CD8-positive, alpha-beta memory T cell (primary cell): Measurements from ENCODE around the gene CPEB1. TPM values are rescaled to one million over a fixed set of nuclear protein-coding genes. Genes with fewer than 3 reads are reported as not detected.
A peak's percentile ranks its signal among the peaks of the same experiment; 100 is the strongest.

Experiments used
- CTCF ChIA-PET: fragments of 350-600 bp; sonication (Branson Sonifier 250); formaldehyde crosslinking; loops from one replicate; lab custom pipeline; 2021; ENCODE audit warnings: antibody characterized with exemption; lab: Charles Lee
- POLR2A ChIA-PET: fragments of 350-600 bp; sonication (Branson Sonifier 250); formaldehyde crosslinking; loops from one replicate; lab custom pipeline; 2021; ENCODE audit warnings: antibody characterized with exemption; lab: Charles Lee
- DNase-seq, 5 donors: peaks; one replicate each; pipeline versions ENCODE4 v3.0.0 to v3.0.0-alpha.2; 2020 to 2022; ENCODE audit warnings: mixed read lengths in 1 of 5
- H3K27ac ChIP-seq: one replicate; pipeline ENCODE4 v1.7.0; 2013; ENCODE audit warnings: low read depth, mild to moderate bottlenecking, low read length, moderate library complexity
- H3K27me3 ChIP-seq: 2 replicates; pipeline ENCODE4 v1.7.0; 2013; ENCODE audit warnings: low read length, mild to moderate bottlenecking; ENCODE audit not compliant: insufficient read depth, poor library complexity, severe bottlenecking
- H3K36me3 ChIP-seq: 2 replicates; pipeline ENCODE4 v1.7.0; 2013; ENCODE audit warnings: mild to moderate bottlenecking, low read length, moderate library complexity; ENCODE audit not compliant: insufficient read depth
- H3K4me1 ChIP-seq: 2 replicates; pipeline ENCODE4 v1.7.0; 2013; ENCODE audit warnings: mild to moderate bottlenecking, low read length, moderate library complexity; ENCODE audit not compliant: insufficient read depth
- H3K4me3 ChIP-seq: 2 replicates; pipeline ENCODE4 v1.7.0; 2013; ENCODE audit warnings: mild to moderate bottlenecking, low read length
- H3K9me3 ChIP-seq: 2 replicates; pipeline ENCODE4 v1.7.0; 2013; ENCODE audit warnings: mild to moderate bottlenecking, low read length
- H3K27ac Mint-ChIP-seq, 8 donors: one replicate each; pipeline ENCODE4 v1.8.0; 2020 to 2021; ENCODE audit warnings: mixed read lengths in 8 of 8, mild to moderate bottlenecking in 6 of 8, inconsistent platforms in 3 of 8, moderate library complexity in 3 of 8
- H3K27me3 Mint-ChIP-seq, 2 donors: one replicate each; pipeline ENCODE4 v1.8.0; 2020 to 2021; ENCODE audit warnings: mixed read lengths in 2 of 2, mild to moderate bottlenecking in 1 of 2, moderate library complexity in 1 of 2
- H3K36me3 Mint-ChIP-seq, 3 donors: one replicate each; pipeline ENCODE4 v1.8.0; 2020 to 2021; ENCODE audit warnings: mixed read lengths in 3 of 3, inconsistent platforms in 1 of 3, mild to moderate bottlenecking in 1 of 3
- H3K4me1 Mint-ChIP-seq, 3 donors: one replicate each; pipeline ENCODE4 v1.8.0; 2020 to 2021; ENCODE audit warnings: mixed read lengths in 3 of 3, inconsistent platforms in 1 of 3, mild to moderate bottlenecking in 1 of 3
- H3K4me3 Mint-ChIP-seq, 7 donors: one replicate each; pipeline ENCODE4 v1.8.0; 2020 to 2021; ENCODE audit warnings: mixed read lengths in 7 of 7, mild to moderate bottlenecking in 6 of 7, moderate library complexity in 4 of 7, inconsistent platforms in 2 of 7
- H3K9me3 Mint-ChIP-seq, 5 donors: one replicate each; pipeline ENCODE4 v1.8.0; 2020 to 2022; ENCODE audit warnings: mixed read lengths in 5 of 5, mild to moderate bottlenecking in 3 of 5, moderate library complexity in 2 of 5, inconsistent platforms in 1 of 5
- polyA plus RNA-seq: library from polyadenylated mRNA; unstranded; fragments of 300-500 nt; fragmentation: Illumina TruSeq; gene quantifications from one replicate; pipeline ENCODE4 v1.2.3, GENCODE V29; 2021
- total RNA-seq, 2 experiments: library from RNA; stranded (reverse); gene quantifications; one replicate each; pipeline ENCODE4 v1.2.3, GENCODE V29; 2021

The CPEB1 gene
- total and polyA plus RNA-seq, 3 experiments from 2014 or later, result 0.44 to 1.2 (median 0.44) TPM

- Histone ChIP-seq H3K4me3 (no peak overlapping the region), H3K36me3 (no peaks in the 10 kb centered on the region), H3K9me3 (no peaks in the 10 kb centered on the region), H3K27ac (no peak overlapping the region), H3K4me1 (no peaks in the 10 kb centered on the region), H3K27me3 (no peaks in the 10 kb centered on the region)
- H3K27me3 Mint-ChIP-seq, result peaks cover 13 to 45% of the 10 kb centered on the region in 2 donors
- H3K27ac Mint-ChIP-seq, result no peak overlapping the region
- ChIA-PET CTCF (no interaction called here), POLR2A (no interaction called here)
- H3K9me3 Mint-ChIP-seq, result no peaks in the 10 kb centered on the region
- DNase-seq, result no peak
- H3K4me1 Mint-ChIP-seq, result no peaks in the 10 kb centered on the region
- no peak overlapping the region for H3K4me3 Mint-ChIP-seq
- H3K36me3 Mint-ChIP-seq, result no peaks in the 10 kb centered on the region
Measured at GRCh38 chr15:82656641-82657266, 9.6 kb upstream of the CPEB1 start.

DNA sequence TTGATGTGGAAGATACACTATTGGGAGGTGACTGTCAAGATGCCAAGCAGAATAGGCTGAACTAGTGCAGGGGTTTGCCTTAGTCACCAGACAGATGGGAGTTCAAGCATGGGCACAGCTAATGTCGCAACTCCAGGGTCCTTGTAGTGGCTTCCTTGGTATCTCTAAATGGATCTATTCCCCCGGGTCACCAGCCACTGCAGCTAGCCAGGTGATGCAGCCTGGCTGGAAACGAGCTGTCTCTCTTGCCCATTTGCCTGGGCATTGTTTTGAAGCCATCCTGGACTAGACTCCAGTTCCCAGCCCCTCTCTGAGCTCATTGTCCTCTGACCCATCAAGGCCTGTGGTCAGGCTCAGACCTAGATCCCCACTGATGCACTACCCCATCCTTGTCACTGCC is 8.4 kb upstream of the CPEB1 start:
- H3K4me3 ChIP-seq, result no peak overlapping the region
- POLR2A ChIA-PET, result no interaction called here
- Mint-ChIP-seq H3K27me3 (peaks cover 13 to 42% of the 10 kb centered on the region in 2 donors), H3K4me1 (no peaks in the 10 kb centered on the region), H3K27ac (peak overlapping the region in 1 of 8 donors; percentile 78), H3K36me3 (no peaks in the 10 kb centered on the region), H3K9me3 (peaks cover 0 to 2% (median 0%) of the 10 kb centered on the region in 5 donors), H3K4me3 (no peak overlapping the region)
- H3K27ac ChIP-seq, result no peak overlapping the region
- H3K36me3 ChIP-seq, result no peaks in the 10 kb centered on the region
- H3K27me3 ChIP-seq, result no peaks in the 10 kb centered on the region
- no peak for DNase-seq
- no peaks in the 10 kb centered on the region for H3K9me3 ChIP-seq
- H3K4me1 ChIP-seq, result no peaks in the 10 kb centered on the region
- CTCF ChIA-PET, result no interaction called here

DNA sequence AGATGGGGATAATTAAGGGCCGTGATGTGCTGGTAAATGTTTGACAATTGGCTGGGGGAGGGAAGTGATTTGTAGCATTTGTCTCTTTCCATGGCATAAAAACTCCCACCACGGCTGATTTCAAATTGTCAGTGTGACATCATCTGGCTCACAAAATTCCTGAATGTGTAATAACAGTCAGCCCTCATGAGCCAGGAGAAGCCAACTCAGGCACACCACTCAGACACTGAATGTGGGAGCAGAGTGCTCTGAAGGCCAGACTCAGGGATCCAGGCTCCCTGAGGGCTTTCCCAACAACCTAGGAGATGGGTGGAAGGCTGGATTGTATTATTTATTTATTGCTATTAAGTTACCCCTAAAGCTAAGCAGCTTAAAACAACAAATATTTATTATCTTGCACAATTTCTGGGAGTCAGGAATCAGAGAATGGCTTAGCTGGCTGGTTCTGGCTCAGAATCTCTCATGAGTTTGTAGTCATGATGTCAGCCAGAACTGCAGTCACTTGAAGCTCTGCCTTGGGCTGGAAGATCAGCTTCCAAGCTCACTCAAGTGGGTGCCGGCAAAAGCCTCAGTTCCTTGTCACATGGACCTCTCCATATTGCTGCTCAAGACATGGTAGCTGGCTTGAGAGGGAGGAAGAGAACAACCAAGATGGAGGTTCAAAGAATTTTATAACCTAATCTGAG is 6.5 kb upstream of the CPEB1 start:
- Mint-ChIP-seq H3K36me3 (peaks cover 0 to 5% (median 0%) of the 10 kb centered on the region in 3 donors), H3K27me3 (peaks cover 12 to 40% of the 10 kb centered on the region in 2 donors), H3K27ac (no peak overlapping the region), H3K9me3 (peaks cover 0 to 2% (median 0%) of the 10 kb centered on the region in 5 donors), H3K4me1 (peaks cover 0 to 4% (median 4%) of the 10 kb centered on the region in 3 donors), H3K4me3 (no peak overlapping the region)
- no peaks in the 10 kb centered on the region for H3K9me3 ChIP-seq
- ChIA-PET POLR2A (no interaction called here), CTCF (no interaction called here)
- no peak overlapping the region for H3K27ac ChIP-seq
- no peaks in the 10 kb centered on the region for H3K4me1 ChIP-seq
- no peak overlapping the region for H3K4me3 ChIP-seq
- H3K27me3 ChIP-seq, result no peaks in the 10 kb centered on the region
- H3K36me3 ChIP-seq, result no peaks in the 10 kb centered on the region
- no peak for DNase-seq

- no peak overlapping the region for H3K27ac ChIP-seq
- H3K9me3 ChIP-seq, result no peaks in the 10 kb centered on the region
- no peak overlapping the region for H3K4me3 Mint-ChIP-seq
- H3K4me3 ChIP-seq, result no peak overlapping the region
- no peak for DNase-seq
- ChIA-PET CTCF (no interaction called here), POLR2A (no interaction called here)
- peaks cover 0 to 5% (median 0%) of the 10 kb centered on the region in 3 donors for H3K36me3 Mint-ChIP-seq
- peaks cover 0 to 2% (median 0%) of the 10 kb centered on the region in 5 donors for H3K9me3 Mint-ChIP-seq
- peaks cover 0 to 9% (median 8%) of the 10 kb centered on the region in 3 donors for H3K4me1 Mint-ChIP-seq
- H3K4me1 ChIP-seq, result peaks cover 5% of the 10 kb centered on the region
- H3K27me3 ChIP-seq, result peaks cover 2% of the 10 kb centered on the region
- H3K27me3 Mint-ChIP-seq, result peaks cover 17 to 41% of the 10 kb centered on the region in 2 donors
- H3K36me3 ChIP-seq, result no peaks in the 10 kb centered on the region
- no peak overlapping the region for H3K27ac Mint-ChIP-seq
Measured at GRCh38 chr15:82651708-82652107, 4.5 kb upstream of the CPEB1 start.

- H3K4me3 ChIP-seq, result no peak overlapping the region
- CTCF ChIA-PET, result interaction anchor here (1.2 kb wide), 1 partner anchor 28 kb away, joined by 3 read pairs; no protein-coding TSS in a partner anchor
- H3K9me3 Mint-ChIP-seq, result peaks cover 0 to 2% (median 0%) of the 10 kb centered on the region in 5 donors
- no peak overlapping the region for H3K4me3 Mint-ChIP-seq
- no peaks in the 10 kb centered on the region for H3K36me3 ChIP-seq
- H3K4me1 Mint-ChIP-seq, result peaks cover 3 to 13% (median 12%) of the 10 kb centered on the region in 3 donors
- peaks cover 22 to 40% of the 10 kb centered on the region in 2 donors for H3K27me3 Mint-ChIP-seq
- peaks cover 0 to 5% (median 0%) of the 10 kb centered on the region in 3 donors for H3K36me3 Mint-ChIP-seq
- POLR2A ChIA-PET, result no interaction called here
- H3K4me1 ChIP-seq, result peaks cover 6% of the 10 kb centered on the region
- H3K9me3 ChIP-seq, result no peaks in the 10 kb centered on the region
- no peak for DNase-seq
- peak overlapping the region in 1 of 8 donors; percentile 25 for H3K27ac Mint-ChIP-seq
- peaks cover 10% of the 10 kb centered on the region for H3K27me3 ChIP-seq
- no peak overlapping the region for H3K27ac ChIP-seq
Measured at GRCh38 chr15:82650046-82650670, 3.0 kb upstream of the CPEB1 start.

GRCh38 chr15:82649226-82649999 is 2.2 kb upstream of the CPEB1 start:
- Mint-ChIP-seq H3K4me1 (peaks cover 3 to 13% (median 12%) of the 10 kb centered on the region in 3 donors), H3K27me3 (peaks cover 28 to 47% of the 10 kb centered on the region in 2 donors), H3K9me3 (peaks cover 0 to 2% (median 0%) of the 10 kb centered on the region in 5 donors), H3K27ac (peak overlapping the region in 1 of 8 donors; percentile 25), H3K4me3 (peak overlapping the region in 6 of 7 donors; percentile 1 to 84 (median 74)), H3K36me3 (peaks cover 0 to 5% (median 0%) of the 10 kb centered on the region in 3 donors)
- peaks cover 10% of the 10 kb centered on the region for H3K27me3 ChIP-seq
- no peaks in the 10 kb centered on the region for H3K36me3 ChIP-seq
- ChIA-PET POLR2A (no interaction called here), CTCF (interaction anchor here (1.2 kb wide), 1 partner anchor 27 kb away, joined by 3 read pairs; no protein-coding TSS in a partner anchor)
- H3K9me3 ChIP-seq, result no peaks in the 10 kb centered on the region
- no peak for DNase-seq
- H3K4me1 ChIP-seq, result peaks cover 6% of the 10 kb centered on the region
- H3K4me3 ChIP-seq, result no peak overlapping the region
- H3K27ac ChIP-seq, result no peak overlapping the region

DNA sequence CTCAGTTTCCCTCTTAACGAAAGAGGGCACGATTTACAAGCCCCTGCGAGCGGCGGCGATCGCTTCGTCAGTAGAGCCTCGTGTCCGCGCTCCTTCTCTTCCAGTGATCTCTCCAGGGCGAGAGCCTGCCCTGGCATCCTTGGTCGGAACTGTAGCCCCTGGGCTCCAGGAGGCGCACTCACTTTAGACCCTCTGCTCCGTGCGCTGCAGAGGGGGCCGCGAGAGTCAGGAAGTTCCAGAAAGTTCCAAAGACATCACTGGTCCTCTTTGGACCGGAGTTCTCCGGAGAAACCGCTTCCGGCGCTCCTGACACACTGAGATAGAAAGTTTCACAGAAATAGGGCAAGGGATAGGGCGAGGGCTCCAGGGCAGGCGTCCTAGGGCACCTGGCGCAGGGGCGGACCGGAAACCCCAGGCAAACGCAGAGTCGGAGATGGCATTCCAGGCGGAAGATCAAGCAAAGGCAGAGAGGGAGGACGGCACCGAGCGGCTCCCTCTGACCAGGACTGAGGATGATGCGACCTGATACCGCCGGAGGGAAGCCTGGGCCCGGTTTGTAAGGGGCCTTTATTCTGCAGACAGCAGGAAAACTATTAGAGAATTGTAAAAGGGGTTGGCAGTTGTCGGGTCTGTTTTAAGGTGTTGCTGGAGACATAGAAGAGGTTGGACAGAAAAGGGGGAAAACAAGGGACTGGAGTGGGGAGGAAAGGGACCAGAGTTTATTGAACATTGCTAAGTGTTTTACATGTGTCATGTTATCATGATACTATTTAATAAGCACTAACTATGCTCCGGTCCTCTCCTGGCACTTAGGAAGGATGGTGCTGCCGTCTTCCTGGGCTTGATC is 1.3 kb upstream of the CPEB1 start:
- Mint-ChIP-seq H3K27ac (peak overlapping the region in 2 of 8 donors; percentile 10 to 45), H3K4me3 (peak overlapping the region; percentile 52 to 88 (median 76)), H3K4me1 (peaks cover 3 to 13% (median 12%) of the 10 kb centered on the region in 3 donors), H3K36me3 (peaks cover 0 to 5% (median 0%) of the 10 kb centered on the region in 3 donors), H3K9me3 (peaks cover 0 to 2% (median 0%) of the 10 kb centered on the region in 5 donors), H3K27me3 (peaks cover 32 to 49% of the 10 kb centered on the region in 2 donors)
- ChIA-PET CTCF (interaction anchor here (1.4 kb wide), 1 partner anchor 161 kb away, joined by 4 read pairs; the partner anchor contains the start of gene WHAMM), POLR2A (interaction anchor here (1.5 kb wide), 1 partner anchor 162 kb away, joined by 5 read pairs; no protein-coding TSS in a partner anchor)
- peaks cover 6% of the 10 kb centered on the region for H3K4me1 ChIP-seq
- no peaks in the 10 kb centered on the region for H3K36me3 ChIP-seq
- no peak for DNase-seq
- H3K4me3 ChIP-seq, result peak overlapping the region; percentile 12
- no peak overlapping the region for H3K27ac ChIP-seq
- no peaks in the 10 kb centered on the region for H3K9me3 ChIP-seq
- peaks cover 10% of the 10 kb centered on the region for H3K27me3 ChIP-seq
